Hematopoietic multipotent progenitor cell treated with erythropoietin and hydrocortisone succinate and interleukin-3 and kit ligand, for 6 days (in vitro differentiated cells): ENCODE data around the gene FNBP1.
"Not testable (repeated sequence)": the region's sequence is repeated elsewhere in the genome, so short reads cannot be mapped to it uniquely, and the experiment has no call there.

Source experiments
- DNase-seq: peaks from one replicate; pipeline ENCODE4 v3.0.0-alpha.2; 2015

Gene FNBP1

GRCh38 chr9:130043654-130044623 lies 950 bp upstream of the FNBP1 start:
- peak; percentile 73 for DNase-seq

GRCh38 chr9:130042406-130042884 lies 544 bp downstream of the FNBP1 start:
- DNase-seq, result no peak

- DNase-seq, result no peak
Measured at GRCh38 chr9:130041648-130042405, 1.2 kb downstream of the FNBP1 start.

DNA sequence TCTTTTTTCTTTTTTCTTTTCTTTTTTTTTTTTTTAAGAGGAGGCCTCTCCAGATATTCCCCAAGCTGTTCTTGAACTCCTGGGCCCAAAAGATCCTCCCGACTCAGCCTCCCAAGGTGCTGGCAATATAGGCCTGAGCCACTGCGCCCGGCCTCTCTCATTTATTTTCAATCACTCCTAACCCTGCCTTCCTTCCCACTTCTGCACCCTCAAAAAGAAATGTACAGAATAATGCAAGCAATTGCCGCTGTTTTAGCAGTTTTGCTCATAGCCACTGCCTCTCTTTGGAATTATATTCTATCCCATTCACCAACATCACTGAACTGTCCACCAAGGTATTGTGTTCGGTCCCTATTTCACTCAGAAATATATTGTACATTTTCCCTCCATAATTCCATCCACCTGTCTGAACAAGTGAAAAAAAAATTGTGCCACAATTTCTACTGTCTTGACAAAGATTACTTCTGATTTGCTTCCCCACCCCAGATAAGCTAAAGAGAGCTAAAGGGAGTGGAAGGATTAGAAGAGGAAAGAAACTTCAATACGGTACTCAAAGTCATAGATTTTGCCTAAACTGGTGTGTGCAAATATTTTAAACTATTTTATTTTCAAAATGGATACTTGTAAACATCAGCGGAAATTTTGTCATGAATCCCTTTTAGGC lies 1.9 kb downstream of the FNBP1 start:
- no peak for DNase-seq

DNA sequence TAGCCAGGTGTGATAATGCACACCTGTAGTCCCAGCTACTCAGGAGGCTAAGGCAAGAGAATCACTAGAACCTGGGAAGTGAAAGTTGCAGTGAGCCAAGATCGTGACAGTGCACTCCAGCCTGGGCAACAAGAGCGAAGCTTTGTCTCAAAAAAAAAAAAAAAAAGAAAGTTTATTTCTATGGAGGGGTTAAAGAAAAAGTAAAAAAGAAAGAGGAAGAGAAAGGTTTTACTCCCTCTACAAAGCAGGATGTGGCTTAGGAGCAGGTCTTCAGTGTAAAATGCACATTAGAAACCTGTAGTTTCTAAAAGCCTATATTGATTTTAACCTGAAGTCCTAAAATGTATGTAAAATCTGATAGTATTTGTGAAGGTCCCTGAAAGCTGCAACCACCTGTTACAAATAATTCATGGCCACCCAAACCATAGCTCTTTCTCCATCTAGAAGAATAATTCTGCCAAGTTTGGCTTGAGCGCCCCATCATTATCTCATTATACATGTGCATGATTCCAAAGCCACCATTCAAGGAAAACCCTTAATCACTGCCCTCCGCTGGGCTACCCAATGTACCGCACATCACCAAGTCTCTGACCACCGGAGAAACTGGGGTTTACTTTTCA lies 3.4 kb downstream of the FNBP1 start:
- peak; percentile 44 for DNase-seq

- DNase-seq, result no peak
Measured at GRCh38 chr9:130036099-130036498, 6.9 kb downstream of the FNBP1 start.

DNA sequence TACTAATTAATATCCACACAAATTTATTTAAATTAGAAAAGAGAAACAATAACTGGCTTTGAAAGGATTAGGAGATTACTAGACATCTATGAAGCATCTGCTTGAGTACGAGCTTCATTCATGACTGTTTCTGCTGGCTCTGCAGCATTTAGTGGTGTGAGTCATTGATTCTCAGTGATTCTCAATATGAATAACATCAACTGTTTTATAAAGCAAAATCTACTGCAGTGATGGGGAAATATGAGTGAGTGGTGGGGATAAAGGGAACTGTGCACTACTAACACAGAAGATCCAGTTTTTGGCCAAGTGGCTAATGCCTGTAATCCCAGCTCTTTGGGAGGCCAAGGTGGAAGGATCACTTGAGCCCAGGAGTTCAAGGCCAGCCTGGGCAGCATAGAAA lies 8.4 kb downstream of the FNBP1 start:
- no peak for DNase-seq

- no peak for DNase-seq
Measured at GRCh38 chr9:130030651-130031127, 12.3 kb downstream of the FNBP1 start.

DNA sequence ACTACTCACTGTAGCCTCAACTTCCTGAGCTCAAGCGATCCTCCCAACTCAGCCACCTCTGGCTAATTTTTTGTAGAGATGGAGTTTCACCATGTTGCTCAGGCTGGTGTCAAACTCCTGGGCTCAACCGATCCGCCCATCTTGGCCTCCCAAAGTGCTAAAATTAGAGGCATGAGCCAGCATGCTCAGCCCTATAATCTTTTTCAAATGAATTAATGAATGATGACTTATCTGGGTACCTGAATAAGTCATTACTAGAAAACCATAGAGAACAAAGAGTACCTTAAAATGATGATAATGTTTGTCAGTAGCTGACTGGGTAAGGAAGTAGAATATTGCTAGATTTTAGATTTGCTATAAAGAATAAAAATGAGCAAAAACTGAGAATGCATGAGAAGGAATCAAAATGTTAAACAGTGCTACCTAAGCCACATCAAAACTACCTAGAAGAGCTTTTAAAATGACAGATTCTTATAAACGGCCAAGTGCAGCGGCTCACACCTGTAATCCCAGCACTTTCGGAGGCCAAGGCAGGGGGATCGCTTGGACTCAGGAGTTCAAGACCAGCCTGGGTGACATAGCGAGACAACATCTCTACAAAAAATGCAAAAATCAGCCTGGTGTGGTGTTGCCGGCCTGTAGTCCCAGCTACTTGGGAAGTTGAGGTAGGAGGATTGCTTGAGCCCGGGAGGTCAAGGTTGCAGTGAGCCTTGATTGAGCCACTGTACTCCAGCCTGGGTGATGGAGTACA lies 13.6 kb downstream of the FNBP1 start:
- no peak for DNase-seq

DNA sequence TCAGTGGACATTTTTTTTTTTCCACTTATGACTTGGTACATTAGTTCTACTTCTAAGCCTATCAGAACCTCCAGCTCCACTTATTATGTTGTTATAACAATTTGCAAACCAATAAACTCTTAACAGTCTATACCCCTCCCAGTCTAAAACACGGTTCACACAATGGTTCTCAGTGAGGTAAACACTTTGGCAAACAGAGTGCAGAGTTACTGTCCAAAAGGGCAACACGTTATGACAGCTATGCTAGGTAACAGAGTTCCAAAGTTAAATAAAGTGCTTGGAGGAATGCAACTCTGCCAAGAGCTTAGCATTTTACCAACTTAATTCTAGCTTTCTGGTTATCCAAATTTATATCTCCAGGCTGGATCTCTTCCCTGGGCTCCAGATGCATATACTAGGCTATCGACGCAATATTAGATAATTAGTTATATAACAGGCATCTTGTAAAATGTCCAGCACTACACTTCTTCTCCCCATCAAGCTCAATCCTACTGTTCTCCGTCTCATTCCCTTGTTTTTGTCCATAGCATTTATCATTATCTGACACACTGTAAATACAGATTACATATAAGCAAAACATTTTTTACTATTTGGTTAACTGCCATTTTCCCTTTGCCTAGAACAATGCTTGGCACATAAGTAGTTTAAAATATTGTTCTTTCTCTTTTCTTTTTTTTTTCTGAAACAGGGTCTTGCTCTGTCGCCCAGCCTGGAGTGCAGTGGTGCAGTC lies 14.3 kb downstream of the FNBP1 start:
- no peak for DNase-seq

DNA sequence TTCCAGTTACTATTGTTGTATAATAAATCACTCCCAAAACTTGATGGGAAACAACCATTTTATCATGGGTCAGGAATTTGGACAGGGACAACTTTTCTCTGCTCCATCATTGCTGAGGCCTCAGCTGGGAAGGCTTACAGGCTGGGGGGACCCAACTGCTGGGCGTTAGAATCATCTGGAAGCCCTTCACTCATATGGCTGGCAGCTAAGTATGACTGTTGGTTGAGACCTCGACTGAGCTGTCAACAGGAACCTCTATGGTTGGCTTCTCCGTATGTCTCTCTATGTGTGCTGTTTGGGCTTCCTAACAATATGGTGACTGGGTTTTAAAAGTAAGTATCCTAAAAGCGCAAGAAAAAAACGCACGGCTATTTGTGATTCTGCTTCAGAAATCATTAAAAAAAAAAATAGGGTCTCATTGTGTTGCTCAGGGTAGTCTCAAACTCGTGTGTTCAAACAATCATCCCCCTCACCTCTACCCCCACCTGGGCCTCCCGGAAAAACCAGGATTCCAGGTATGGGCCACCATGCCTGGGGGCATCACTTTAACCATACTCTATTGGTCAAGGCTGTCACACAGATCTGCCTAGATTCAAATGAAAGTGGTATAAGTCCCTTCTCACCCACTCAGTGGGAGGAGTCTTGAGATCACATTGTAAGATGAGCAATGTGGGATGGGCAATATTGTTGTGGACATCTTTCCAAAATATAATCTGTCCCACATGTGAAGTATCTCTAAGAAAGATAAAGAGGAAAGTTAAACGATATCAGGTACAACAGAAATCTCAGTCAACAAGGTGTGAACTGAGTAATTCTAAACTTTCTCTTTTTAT lies 15.2 kb downstream of the FNBP1 start:
- DNase-seq, result no peak

GRCh38 chr9:130026583-130027340 lies 16.2 kb downstream of the FNBP1 start:
- no peak for DNase-seq

DNA sequence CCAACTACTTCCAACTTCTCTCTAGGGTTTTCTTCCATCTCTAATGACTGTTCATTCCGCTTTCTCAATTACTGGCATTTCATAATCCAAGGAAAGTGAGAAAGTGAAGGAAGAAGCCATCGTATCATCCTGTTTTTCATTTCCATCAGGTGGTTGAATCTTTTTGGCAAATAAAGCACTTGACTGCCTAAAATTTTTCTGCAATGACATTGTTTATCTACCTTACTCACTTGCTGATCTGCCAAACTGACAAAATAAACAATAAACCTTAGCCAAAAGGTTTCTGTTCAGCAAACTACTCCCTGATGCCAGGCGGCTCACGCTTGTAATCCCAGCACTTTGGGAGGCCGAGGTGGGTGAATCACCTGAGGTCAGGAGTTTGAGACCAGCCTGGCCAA lies 18.4 kb downstream of the FNBP1 start:
- DNase-seq, result no peak

- DNase-seq, result no peak
Measured at GRCh38 chr9:130023994-130024596, 18.9 kb downstream of the FNBP1 start.

- no peak for DNase-seq
Measured at GRCh38 chr9:130023144-130023787, 19.7 kb downstream of the FNBP1 start.

DNA sequence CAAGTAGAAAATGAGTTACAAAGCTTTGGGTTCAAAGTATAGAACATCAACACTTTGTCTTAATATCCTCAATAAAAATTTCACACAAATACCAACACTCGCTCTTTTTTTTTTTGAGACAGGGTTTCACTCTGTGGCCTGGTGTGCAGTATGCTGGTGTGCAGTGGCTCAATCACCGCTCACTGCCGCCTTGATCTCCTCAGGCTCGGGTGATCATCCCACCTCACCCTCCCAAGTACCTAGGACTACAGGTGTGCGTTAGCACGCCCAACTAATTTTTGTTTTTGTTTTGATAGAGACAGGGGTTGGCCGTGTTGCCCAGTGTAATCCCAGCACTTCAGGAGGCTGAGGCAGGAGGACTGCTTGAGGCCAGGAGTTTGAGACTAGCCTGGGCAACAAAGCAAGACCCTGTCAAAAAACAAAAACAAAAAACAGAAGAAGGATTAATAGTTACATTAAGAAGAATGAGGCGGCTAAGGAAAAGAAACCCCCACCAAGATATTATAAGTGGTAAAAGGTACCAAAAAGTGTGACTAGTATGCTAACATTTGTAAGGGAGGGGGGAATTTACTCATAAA lies 20.3 kb downstream of the FNBP1 start:
- DNase-seq, result no peak

GRCh38 chr9:130021842-130022241 lies 21.1 kb downstream of the FNBP1 start:
- not testable (repeated sequence) for DNase-seq

- no peak for DNase-seq
Measured at GRCh38 chr9:130021123-130021522, 21.9 kb downstream of the FNBP1 start.
